GM06990 (cell line): ENCODE measurements around the gene SPOP.

Source experiments
- DNase-seq: peaks from one replicate; pipeline ENCODE4 v3.0.0-alpha.2; 2011; ENCODE audit not compliant: insufficient read length; ENCODE audit errors: extremely low read depth
- H3K27me3 ChIP-seq: replicated peaks from 2 replicates; pipeline ENCODE4 v1.6.0; 2011; ENCODE audit warnings: low read length; ENCODE audit not compliant: control insufficient read depth, insufficient read depth
- H3K36me3 ChIP-seq: 2 replicates; pipeline ENCODE4 v1.5.1; 2011; ENCODE audit warnings: low read length; ENCODE audit not compliant: control insufficient read depth, insufficient read depth
- H3K4me3 ChIP-seq: replicated peaks from 2 replicates; pipeline ENCODE4 v1.5.1; 2011; ENCODE audit warnings: low read depth, mild to moderate bottlenecking, control low read depth, low read length
- TF ChIP-seq, protein P1 (sequence below): IDR thresholded peaks from 2 replicates; pipeline ENCODE4 v1.5.1; 2011; ENCODE audit warnings: low read length, control low read depth, mild to moderate bottlenecking, inconsistent platforms; ENCODE audit not compliant: insufficient read depth, poor library complexity, severe bottlenecking

The SPOP gene

DNA sequence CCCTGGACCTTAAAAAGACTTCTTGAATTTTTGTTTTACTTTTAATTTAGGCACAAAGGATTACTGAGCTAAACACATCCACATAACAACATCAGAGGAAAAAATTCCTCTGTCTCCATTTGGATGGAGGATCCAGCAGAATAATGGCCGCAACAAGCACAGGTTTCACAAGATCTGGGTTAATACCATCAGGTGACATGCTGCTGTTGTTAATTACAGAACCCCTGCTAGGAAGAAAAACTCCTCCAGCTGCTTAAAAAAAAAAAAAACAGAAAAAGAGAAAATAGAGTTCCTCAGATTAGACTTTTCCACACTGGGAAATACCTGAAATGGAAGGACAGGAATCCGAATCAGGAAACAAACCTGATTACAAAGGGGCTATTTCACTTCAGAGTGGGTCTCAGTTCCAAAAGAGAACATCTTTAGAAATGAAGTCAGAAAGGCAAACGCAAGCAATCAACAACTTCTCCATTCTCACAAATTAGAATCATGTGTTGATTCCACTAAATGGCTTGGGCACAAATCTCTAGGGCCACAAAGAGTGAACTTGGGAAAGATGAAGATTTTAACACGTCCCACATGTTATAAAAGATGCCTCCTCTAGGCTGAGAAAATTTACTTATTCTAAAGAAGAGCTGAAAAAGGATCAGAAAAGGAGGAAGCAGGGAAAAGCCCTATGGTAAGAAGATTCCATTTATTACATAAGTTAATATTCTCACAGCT lies 44.0 kb downstream of the SPOP start:
- H3K27me3 ChIP-seq = no peaks in the 10 kb centered on the region
- TF ChIP-seq, protein P1, sequence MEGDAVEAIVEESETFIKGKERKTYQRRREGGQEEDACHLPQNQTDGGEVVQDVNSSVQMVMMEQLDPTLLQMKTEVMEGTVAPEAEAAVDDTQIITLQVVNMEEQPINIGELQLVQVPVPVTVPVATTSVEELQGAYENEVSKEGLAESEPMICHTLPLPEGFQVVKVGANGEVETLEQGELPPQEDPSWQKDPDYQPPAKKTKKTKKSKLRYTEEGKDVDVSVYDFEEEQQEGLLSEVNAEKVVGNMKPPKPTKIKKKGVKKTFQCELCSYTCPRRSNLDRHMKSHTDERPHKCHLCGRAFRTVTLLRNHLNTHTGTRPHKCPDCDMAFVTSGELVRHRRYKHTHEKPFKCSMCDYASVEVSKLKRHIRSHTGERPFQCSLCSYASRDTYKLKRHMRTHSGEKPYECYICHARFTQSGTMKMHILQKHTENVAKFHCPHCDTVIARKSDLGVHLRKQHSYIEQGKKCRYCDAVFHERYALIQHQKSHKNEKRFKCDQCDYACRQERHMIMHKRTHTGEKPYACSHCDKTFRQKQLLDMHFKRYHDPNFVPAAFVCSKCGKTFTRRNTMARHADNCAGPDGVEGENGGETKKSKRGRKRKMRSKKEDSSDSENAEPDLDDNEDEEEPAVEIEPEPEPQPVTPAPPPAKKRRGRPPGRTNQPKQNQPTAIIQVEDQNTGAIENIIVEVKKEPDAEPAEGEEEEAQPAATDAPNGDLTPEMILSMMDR = no peak
- H3K36me3 ChIP-seq = no peaks in the 10 kb centered on the region
- H3K4me3 ChIP-seq = no peak overlapping the region
- DNase-seq = no peak

DNA sequence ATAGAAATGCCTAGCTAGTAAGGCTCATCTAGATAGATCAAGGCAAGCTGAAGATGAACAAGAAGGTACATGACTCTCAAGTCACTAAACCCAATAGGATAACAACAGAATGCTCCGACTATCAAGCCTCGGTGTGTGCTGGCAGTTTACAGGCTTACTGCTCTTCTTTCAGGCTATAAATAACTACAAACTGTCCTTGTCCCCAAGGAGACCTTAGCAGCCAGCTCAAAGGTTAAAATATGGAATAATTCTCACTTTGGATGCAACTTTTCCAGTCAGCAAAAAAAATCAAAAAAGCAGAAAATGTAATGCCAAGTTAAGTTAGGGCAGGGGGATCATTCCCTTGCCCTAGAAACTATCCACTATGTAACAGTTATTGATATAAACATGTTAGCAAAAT lies 44.6 kb downstream of the SPOP start:
- H3K27me3 ChIP-seq = no peaks in the 10 kb centered on the region

DNA sequence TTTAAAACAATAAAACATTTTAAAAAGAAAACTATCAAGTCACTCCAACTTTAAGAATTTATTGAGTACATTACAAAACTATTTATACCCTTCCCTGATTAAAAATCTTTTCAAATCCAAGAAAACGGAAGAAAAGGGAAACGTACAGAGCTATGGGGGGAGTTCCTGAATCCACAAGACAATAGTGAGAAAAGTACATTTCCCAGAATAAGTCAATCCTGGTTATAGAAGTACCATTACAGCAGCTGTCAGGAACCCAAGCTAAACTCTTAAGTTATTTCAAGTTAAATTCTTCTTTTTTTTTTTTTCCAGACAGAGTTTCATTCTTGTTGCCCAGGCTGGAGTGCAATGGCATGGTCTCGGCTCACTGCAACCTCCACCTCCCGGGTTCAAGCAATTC lies 45.7 kb downstream of the SPOP start:
- TF ChIP-seq, protein P1 = no peak
- H3K27me3 ChIP-seq = no peaks in the 10 kb centered on the region
- H3K4me3 ChIP-seq = no peak overlapping the region

More for the DNA sequence above, 44.6 kb downstream of the SPOP start:
- DNase-seq = no peak
- Histone ChIP-seq H3K36me3 (no peaks in the 10 kb centered on the region), H3K4me3 (no peak overlapping the region)
- TF ChIP-seq, protein P1 = no peak

DNA sequence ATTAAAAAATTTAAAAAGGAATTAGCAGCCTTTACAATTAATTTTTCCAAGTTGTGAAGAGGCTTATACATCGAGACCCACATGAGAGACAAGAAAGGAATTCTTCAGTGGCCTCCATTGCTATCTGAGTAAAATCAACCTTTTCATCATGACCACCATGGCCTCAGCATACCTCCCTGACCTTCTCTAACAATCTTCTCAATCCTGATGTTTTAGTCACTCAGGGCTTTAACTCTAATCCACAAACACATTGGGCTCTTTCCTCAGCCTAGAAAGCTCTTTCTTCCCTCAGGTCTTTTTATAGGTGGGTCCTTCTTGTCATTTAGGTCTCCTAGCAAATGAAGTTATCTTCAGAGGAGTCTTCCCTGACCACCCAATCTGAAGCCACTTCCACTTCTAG lies 46.4 kb downstream of the SPOP start:
- TF ChIP-seq, protein P1 = no peak
- DNase-seq = no peak
- H3K27me3 ChIP-seq = no peaks in the 10 kb centered on the region
- H3K4me3 ChIP-seq = no peak overlapping the region
- no peaks in the 10 kb centered on the region for H3K36me3 ChIP-seq

More for the DNA sequence above, 45.7 kb downstream of the SPOP start:
- DNase-seq = no peak
- H3K36me3 ChIP-seq = no peaks in the 10 kb centered on the region

DNA sequence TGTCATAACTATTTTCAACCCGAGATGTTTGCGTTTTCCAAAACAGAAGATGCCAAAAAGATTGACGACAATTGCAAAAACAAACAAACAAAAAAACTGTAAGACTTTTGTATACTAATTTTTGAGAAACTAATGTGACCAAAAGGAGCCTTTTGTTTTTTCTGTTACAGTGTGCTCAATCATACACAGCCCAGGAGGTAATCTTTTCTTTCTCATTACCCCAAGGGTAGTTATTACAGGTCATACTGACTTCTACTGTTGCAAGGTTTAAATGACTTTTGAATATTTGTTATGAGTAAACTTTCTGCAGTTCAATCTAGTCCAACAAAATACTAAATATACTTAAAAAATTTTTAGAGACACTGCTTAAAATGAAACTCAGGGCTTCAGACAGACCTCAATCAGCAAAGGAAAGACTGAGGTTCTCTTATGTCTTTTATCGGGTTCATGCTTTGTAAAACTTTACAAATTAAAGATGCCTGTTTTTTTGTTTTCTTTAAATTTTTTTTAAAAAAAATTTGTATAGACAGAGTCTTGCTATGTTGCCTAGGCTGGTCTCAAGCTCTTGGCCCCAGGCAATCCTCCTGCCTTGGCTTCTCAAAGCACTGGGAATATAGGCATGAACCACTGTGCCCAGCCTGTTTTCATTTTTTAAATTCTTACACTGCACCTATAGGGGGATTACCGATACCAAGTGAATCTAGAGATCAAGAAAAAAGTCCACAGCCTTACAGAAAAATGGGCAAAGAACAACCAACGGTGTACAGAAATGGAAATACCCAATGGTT lies 47.6 kb downstream of the SPOP start:
- H3K4me3 ChIP-seq = no peak overlapping the region
- TF ChIP-seq, protein P1 = no peak
- H3K36me3 ChIP-seq = no peaks in the 10 kb centered on the region
- DNase-seq = no peak
- no peaks in the 10 kb centered on the region for H3K27me3 ChIP-seq
